HCT116 (cell line): ENCODE results near the gene CCDC82. TPM values are rescaled to one million over a fixed set of nuclear protein-coding genes. Genes with fewer than 3 reads are reported as not detected.

Experiments
- microRNA counts: library from miRNA; unstranded; fragments of <30 nt; microRNA quantifications from one replicate; lab custom pipeline; 2015
- microRNA-seq: library from miRNA; unstranded; fragments of <30 nt; microRNA quantifications from one replicate; pipeline ENCODE4, GENCODE V29; 2016; ENCODE audit warnings: borderline number of aligned reads
- total RNA-seq: library from RNA; stranded (reverse); gene quantifications from one replicate; pipeline ENCODE4 v1.2.1, GENCODE V29; 2021; ENCODE audit not compliant: unreplicated experiment

Gene CCDC82
- total RNA-seq, 1 experiment from 2014 or later: 11.2 TPM

MicroRNAs encoded within 50 kb of the gene (microRNA counts, 767-probe panel; counts per million panel counts)
- microRNA hsa-miR-1260b (lab: Ali Mortazavi, UCI): not detected

Small RNA genes lying within 50 kb of the gene (microRNA-seq; reads per million reads assigned to microRNA genes)
- gene MIR1260B: not detected

Other genes starting within 250 kb of the CCDC82 start
- 2.6 TPM for gene MAML2, start 46.7 kb downstream of the CCDC82 start, total RNA-seq
- gene JRKL, start 101 bp upstream of the CCDC82 start, total RNA-seq: 6.7 TPM